ENCODE measurements around the gene CHD2. TPM values are rescaled to one million over a fixed set of nuclear protein-coding genes. Genes with fewer than 3 reads are reported as not detected.

CHD2 gene
- total RNA-seq, 4 donors from 2014 or later, result 41.9 to 144 (median 81.8) TPM

DNA sequence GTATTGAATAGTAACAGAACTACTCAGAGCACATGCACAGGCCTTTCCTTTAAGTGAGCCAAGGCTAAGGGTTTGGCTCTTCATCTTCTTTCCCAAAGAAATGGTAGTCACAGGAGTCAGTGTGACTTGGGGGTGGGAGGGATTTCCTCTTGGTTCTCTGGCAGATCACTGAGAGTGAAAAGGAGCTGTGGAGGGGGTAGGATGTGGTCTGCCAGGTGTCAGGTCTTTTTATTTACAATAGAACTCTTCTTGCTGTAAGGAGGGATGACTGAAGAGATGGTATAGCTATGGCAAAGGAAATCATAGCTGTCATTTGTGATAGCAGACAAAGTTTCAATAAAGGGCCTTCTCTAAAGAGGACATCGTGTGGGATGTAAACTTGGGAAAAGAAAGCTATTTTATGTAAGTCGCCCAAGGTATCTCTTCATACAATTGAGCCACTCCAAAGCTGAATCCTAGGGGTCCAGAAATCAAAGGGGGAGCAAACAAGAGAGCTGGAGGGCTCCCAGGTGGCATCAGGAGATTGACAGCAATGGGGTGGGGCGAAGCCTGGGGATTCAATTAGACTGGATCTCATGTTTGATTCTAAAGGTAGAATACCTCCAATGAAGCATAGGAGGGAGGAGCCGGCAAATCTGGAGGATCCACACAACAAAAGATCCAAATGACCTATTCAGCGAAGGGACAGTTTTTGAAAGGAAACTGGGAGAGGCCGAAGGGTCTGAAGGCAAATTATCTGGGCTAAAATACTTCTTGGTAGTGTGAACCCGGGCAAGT is 20.0 kb upstream of the CHD2 start:
- WGBS, 2 donors (ENCODE audit: low coverage in 1 of 2), result 96 to 98% methylated on average over 5 to 6 of the region's 7 CpGs
- H3K4me3 ChIP-seq, result no peak overlapping the region
- H3K9me3 ChIP-seq, result no peaks in the 10 kb centered on the region
- peaks cover 0 to 22% (median 3%) of the 10 kb centered on the region in 3 donors for H3K4me1 ChIP-seq
- H3K27ac ChIP-seq, result peak overlapping the region in 3 of 4 donors; percentile 90 to 100 (median 95)
- no peak for ATAC-seq
- H3K36me3 ChIP-seq, result no peaks in the 10 kb centered on the region
- TF ChIP-seq, protein P1, sequence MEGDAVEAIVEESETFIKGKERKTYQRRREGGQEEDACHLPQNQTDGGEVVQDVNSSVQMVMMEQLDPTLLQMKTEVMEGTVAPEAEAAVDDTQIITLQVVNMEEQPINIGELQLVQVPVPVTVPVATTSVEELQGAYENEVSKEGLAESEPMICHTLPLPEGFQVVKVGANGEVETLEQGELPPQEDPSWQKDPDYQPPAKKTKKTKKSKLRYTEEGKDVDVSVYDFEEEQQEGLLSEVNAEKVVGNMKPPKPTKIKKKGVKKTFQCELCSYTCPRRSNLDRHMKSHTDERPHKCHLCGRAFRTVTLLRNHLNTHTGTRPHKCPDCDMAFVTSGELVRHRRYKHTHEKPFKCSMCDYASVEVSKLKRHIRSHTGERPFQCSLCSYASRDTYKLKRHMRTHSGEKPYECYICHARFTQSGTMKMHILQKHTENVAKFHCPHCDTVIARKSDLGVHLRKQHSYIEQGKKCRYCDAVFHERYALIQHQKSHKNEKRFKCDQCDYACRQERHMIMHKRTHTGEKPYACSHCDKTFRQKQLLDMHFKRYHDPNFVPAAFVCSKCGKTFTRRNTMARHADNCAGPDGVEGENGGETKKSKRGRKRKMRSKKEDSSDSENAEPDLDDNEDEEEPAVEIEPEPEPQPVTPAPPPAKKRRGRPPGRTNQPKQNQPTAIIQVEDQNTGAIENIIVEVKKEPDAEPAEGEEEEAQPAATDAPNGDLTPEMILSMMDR (IDR thresholded peaks at IDR 0.05), result no peak
- TF ChIP-seq EP300 (IDR thresholded peaks at IDR 0.05), result no peak
- TF ChIP-seq POLR2AphosphoS5 (IDR thresholded peaks at IDR 0.05), result no peak
- TF ChIP-seq POLR2A (IDR thresholded peaks at IDR 0.05), result no peak
- H3K27me3 ChIP-seq, result no peaks in the 10 kb centered on the region

- 67 to 70% methylated on average over 1 of the region's 2 CpGs for WGBS, 2 donors (ENCODE audit: low coverage in 1 of 2)
- Histone ChIP-seq H3K4me3 (no peak overlapping the region), H3K27ac (peak overlapping the region; percentile 90 to 100 (median 94)), H3K9me3 (no peaks in the 10 kb centered on the region), H3K4me1 (peaks cover 2 to 24% (median 3%) of the 10 kb centered on the region in 3 donors), H3K36me3 (no peaks in the 10 kb centered on the region), H3K27me3 (no peaks in the 10 kb centered on the region)
- TF ChIP-seq EP300 (IDR thresholded peaks at IDR 0.05), result no peak
- TF ChIP-seq, protein P1 (IDR thresholded peaks at IDR 0.05), result no peak
- no peak for TF ChIP-seq POLR2A (IDR thresholded peaks at IDR 0.05)
- no peak for TF ChIP-seq POLR2AphosphoS5 (IDR thresholded peaks at IDR 0.05)
- ATAC-seq, result no peak
Measured at GRCh38 chr15:92880796-92881195, 19.3 kb upstream of the CHD2 start.

- 6 to 17% methylated on average over 4 to 7 of the region's 7 CpGs for WGBS, 2 donors (ENCODE audit: low coverage in 1 of 2)
- H3K27ac ChIP-seq, result peak overlapping the region; percentile 90 to 100 (median 94)
- H3K9me3 ChIP-seq, result no peaks in the 10 kb centered on the region
- ATAC-seq, result no peak
- H3K36me3 ChIP-seq, result no peaks in the 10 kb centered on the region
- H3K4me1 ChIP-seq, result peaks cover 2 to 29% (median 3%) of the 10 kb centered on the region in 3 donors
- TF ChIP-seq, protein P1 (IDR thresholded peaks at IDR 0.05), result no peak
- TF ChIP-seq EP300 (IDR thresholded peaks at IDR 0.05) (no peak), POLR2AphosphoS5 (IDR thresholded peaks at IDR 0.05) (no peak), POLR2A (IDR thresholded peaks at IDR 0.05) (no peak)
- H3K27me3 ChIP-seq, result no peaks in the 10 kb centered on the region
- peak overlapping the region; percentile 29 to 43 for H3K4me3 ChIP-seq
Measured at GRCh38 chr15:92881211-92881754, 18.8 kb upstream of the CHD2 start.

DNA sequence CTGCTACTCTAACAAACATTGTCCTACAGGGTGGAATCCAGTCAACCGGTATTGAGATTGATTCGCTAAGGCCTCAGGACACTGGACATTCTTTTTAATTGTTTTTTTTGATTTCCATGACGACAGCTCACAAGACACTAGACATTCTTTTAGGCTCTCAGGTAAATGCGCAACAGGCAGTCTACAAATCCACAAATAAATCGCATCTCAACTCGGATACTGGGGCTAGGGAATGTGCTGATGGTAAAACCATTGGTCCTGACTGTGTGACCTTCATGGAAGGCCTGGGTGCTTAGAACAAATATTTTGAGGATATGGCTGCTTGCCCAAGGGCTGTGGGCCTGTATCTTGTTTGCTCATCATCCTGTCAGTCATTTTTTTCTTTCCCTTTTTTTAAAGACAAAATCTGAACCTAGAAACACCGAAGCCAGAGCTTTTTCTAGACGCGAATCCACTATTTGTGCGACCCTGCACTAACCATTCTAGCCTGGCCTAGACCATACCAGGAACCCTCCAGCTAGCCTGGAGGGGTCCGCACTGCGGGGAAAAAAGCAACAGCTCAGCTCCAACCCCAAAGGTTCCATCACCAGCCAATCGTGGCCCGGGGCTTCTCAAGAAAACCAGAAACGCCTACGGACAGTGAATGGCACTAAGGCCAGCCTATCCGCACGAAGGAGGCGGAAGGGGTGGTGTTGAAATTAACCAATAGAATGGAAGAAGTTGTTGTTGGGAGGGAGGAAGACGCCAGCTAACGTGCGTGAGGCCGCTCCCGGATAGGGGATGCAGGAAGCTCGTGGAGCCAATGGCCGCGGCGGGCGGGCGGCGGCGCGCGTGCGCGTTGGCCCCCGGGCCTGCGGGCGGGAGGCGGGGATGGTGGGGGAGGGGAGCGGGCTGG is 18.1 kb upstream of the CHD2 start:
- Histone ChIP-seq H3K4me3 (peak overlapping the region; percentile 29 to 85), H3K27ac (peak overlapping the region; percentile 92 to 100 (median 100)), H3K36me3 (peaks cover 0 to 7% of the 10 kb centered on the region in 2 donors), H3K4me1 (peaks cover 2 to 37% (median 3%) of the 10 kb centered on the region in 3 donors), H3K27me3 (no peaks in the 10 kb centered on the region), H3K9me3 (no peaks in the 10 kb centered on the region)
- TF ChIP-seq POLR2A (IDR thresholded peaks at IDR 0.05) (peak; percentile 83 to 92), POLR2AphosphoS5 (IDR thresholded peaks at IDR 0.05) (peak; percentile 81), EP300 (IDR thresholded peaks at IDR 0.05) (no peak)
- TF ChIP-seq, protein P1 (IDR thresholded peaks at IDR 0.05), result no peak
- 9 to 16% methylated on average over 11 to 15 of the region's 41 CpGs for WGBS, 2 donors (ENCODE audit: low coverage in 1 of 2)
- peak; percentile 98 for ATAC-seq
